NCI-H2227 treated with DMSO at 0.1 percent for 48 hours (cell line): ENCODE measurements around the gene TPRG1.

Experiments used
- DNase-seq: peaks from one replicate; lab custom pipeline; 2025; lab: John Stamatoyannopoulos, UW

The TPRG1 gene

GRCh38 chr3:189232790-189233189 lies 61.0 kb downstream of the TPRG1 start:
- DNase-seq = no peak

DNA sequence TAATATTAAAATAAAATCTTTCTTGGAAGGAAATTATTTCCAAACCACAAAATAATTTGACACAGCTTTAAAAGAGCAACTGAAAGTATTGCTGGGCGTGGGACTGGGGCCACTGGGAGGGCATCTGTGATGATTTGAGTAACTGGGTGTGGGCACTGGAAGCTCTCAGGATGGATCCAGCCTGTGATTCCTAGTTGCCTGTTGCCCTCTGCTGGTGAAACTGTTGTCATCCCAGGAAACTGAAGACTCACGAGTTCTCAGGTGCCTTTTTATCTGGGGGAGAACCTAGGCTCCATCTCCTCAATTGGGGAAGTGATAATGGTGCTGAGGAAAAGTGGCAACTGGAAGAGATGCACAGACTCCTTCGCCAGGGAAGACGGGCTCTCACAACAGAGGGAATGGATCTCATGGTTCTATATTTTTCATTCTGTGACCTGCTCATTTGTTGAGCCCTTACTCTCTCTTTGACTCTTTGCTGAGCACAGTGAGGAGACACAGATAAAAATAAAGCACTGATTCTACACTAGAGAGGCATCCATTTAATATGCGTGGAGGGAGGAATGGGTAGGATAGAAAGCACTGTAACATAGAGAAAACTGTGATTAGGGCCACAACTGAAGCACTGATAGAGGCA lies 61.6 kb downstream of the TPRG1 start:
- peak; percentile 35 for DNase-seq

- no peak for DNase-seq
Measured at GRCh38 chr3:189235214-189235613, 63.4 kb downstream of the TPRG1 start.

DNA sequence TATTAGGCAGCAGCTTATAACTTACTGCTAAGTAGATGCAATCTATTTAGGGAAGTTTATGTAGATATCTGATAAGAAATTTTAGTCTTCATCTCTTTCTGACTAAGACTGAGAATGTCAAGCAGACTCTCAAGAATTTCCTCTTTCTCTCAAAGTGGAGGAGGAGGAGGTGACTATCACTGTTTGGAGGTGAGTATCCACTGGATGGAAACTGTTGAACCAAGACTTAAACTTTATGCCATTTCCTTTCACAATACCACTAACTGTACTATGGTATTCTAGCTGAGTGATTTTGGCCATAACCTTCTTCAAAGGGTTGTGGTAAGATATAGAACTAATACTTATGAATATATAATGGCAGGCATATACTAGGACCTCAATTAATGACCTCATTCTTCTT lies 64.6 kb downstream of the TPRG1 start:
- no peak for DNase-seq

GRCh38 chr3:189237526-189237925 lies 65.8 kb downstream of the TPRG1 start:
- DNase-seq = no peak

DNA sequence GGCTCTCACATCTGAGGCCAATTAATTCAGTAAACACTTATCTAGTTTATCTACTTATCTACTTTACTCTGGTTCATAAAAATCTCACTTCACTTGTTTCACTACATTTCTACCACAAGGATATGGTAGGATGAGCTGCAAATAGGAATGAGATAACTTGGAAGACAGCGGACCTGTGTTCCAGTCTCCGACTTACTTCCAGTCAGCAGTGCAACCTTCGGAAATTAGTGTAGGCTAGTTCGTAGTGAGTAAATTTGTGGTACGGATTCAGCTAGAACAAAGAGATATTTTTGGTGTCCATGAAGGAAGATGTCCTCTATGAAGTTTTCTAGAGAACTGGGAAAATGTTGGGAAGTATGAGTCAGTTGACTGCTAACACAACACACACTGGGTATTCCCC lies 66.3 kb downstream of the TPRG1 start:
- DNase-seq = no peak

- DNase-seq = no peak
Measured at GRCh38 chr3:189239616-189240015, 67.8 kb downstream of the TPRG1 start.

GRCh38 chr3:189249987-189250386 lies 78.2 kb downstream of the TPRG1 start:
- DNase-seq = no peak

DNA sequence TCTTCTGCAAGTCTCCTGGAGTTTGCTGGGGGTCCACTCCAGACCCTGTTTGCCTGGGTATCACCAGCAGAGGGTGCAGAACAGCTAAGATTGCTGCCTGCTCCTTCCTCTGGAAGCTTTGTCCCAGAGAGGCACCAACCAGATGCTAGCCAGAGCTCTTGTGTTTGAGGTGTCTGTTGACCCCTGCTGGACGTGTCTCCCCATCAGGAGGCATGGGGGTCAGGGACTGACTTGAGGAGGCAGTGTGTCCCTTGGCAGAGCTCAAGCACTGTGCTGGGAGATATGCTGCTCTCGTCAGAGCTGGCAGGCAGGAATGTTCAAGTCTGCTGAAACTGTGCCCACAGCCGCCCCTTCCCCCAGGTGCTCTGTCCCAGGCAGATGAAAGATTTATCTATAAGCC lies 86.5 kb downstream of the TPRG1 start:
- DNase-seq = no peak

DNA sequence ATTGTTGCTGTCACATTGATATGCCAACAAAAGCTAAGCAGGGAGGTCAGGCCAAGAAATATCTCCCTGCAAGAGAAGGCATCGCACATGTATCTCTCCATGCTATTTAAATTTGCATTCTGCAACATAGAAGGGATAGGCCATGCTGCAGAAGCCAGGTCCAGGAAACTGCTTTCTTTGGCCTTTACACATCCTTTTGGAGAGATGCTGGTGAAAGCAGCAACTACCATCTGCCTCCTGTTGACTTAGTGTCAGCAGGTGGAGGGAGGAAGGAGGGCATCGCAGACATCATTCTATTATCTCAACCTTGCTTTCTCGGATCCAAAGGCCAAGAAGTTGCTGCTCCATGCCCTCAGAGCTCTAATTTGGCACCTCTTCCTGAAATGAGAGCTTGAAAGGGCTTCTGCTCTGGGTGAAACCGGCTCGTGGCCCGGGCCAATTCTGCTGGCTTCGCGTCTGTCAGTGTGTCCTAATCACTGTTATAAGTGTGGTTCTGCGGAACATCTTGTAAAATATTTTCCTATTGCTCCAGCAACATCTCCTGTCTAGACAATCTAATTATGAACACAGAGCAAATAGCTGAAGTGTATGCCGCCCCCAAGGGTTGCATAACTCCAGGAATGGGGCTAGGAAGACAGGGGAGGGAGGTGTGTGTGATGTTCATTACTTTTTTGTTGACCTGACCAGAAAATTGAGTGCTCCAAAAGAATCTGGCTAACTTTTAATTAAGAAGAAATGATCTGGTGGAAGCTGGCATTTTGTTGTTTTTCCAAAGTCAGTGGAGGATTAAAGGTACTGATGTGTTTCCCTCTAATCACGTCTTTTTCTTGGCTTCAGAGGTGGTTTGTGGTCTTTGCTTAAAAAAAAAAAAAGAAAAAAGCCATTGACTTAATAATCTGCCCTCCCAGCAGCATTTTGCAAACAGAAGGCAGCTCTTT lies 89.1 kb downstream of the TPRG1 start:
- no peak for DNase-seq

DNA sequence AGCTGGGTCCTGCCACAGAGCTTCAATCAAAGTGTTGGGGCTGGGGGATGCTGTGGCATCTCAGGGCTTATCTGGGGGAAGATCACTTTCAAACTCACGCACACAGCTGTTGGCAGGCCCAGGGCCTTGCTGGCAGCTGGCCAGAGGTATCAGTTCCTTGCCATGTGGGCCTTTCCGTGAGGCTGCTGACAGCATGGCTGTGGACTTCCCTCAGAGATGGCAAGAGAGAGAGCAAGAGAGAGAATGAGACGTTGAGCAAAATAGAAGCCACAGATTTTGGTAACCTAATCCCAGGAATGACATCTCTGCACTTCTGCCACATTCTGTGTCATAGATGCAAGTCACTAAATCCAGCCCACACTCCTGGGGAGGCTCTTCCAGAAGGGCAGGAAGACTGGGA lies 91.0 kb downstream of the TPRG1 start:
- no peak for DNase-seq

DNA sequence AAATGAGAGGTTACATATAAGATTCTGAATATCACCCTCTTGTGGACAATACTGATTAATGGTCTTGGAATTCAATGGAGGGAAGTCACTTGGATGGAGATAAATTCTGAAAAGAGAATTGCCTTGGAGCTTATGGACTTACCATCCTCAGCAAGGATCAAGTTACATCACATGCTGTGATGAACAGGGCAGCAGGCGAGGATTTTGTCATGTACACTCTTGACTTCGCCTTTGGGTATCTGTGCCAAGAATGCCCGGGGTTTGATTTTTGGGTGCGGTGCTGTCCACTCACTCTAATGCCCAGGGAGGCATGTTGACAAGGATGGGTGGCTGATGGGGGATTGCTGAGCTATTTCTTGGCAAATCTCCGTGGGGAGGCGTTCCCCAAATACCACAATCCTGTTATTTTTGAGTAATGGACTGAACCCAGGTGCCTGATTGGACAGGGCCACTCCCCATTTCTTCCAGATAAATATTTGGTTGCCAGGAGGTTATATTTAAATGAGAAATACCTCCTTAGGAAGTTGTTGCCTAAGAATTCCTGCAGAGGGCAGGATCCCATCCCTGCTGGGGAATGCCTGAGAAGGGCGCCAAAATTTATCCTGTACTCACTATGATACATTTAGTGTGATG lies 96.3 kb downstream of the TPRG1 start:
- DNase-seq = no peak

DNA sequence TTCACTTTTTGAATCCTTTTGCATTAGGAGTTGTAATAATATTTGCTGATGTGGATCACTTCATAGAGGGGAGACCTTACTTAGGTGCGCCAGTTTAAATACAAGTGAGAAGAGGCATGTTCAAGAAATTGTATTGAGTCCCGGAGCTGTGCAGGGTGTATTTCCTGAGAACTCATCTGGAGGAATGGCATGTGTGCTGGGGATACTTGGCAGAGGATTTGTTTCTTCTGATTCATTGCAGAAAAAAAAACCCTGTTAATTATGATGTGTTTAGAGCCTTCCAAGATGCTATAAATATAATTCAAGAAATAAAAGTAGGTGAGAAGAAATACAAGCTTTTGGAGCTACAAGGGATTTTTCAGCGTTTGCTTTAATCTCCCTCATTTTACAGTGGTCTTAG lies 97.6 kb downstream of the TPRG1 start:
- no peak for DNase-seq

DNA sequence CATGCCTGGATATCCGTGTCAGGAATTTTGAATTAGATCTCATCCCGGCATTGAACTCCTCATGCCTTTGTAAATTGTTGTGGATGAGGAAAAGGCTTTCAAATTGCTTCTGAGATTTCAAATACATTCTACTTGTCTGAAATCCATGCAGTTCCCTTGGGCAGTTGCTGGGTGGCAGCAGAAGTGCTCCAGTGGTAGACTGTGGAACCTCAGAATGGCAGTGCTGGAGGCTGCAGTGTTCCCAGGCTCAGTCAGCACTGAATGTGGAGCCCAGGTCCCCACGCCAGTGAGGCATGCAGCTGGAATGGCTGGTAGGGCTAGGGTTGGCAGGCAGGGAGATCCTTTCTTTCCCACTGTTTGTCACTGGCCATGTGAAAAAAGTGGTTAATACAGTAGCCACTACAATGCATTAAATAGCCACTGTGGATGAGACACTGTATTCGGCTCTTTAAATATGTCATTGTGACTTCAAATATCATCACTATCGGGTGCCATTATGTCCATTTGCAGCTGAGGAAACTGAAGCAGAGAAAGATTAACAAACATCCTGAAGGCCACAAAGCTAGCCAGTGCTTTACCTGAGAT lies 98.6 kb downstream of the TPRG1 start:
- DNase-seq = no peak

- no peak for DNase-seq
Measured at GRCh38 chr3:189272500-189273119, 100.8 kb downstream of the TPRG1 start.

DNA sequence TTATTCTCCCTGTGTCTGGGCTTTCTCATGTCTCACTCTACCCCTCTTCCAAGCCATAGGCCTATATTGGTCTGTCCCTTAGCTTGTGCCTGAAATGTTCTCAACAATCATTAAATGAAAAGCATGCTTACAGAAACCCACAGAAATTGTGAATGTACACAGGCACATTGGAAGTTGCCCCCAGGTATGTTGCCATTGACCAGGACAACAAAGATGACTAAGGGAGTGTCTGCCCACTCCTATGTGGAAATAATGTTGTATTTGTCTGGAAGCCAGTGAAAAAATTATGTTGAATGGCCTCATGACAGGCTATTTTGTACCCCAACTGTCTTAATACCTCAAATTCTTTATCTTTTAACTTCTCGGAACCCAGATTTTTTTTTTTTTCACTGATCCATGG lies 102.0 kb downstream of the TPRG1 start:
- no peak for DNase-seq

DNA sequence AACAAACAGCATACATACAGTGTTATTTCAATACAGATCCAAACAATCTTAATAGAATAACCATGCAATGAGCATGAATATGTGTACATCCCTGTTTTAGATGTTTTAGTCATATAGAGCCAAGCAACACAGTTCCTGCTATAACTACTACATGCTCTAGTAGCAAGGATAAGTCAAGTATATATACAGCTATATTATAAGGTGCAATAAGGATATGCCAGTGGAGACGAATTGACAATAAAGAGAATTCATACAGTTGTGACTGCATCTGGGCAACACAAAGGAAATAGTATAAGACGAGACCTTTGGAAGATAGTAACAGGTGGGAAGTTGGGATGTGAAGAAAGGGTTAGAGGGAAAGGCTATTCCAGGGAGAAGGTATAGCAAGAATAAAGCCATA lies 103.4 kb downstream of the TPRG1 start:
- DNase-seq = no peak

DNA sequence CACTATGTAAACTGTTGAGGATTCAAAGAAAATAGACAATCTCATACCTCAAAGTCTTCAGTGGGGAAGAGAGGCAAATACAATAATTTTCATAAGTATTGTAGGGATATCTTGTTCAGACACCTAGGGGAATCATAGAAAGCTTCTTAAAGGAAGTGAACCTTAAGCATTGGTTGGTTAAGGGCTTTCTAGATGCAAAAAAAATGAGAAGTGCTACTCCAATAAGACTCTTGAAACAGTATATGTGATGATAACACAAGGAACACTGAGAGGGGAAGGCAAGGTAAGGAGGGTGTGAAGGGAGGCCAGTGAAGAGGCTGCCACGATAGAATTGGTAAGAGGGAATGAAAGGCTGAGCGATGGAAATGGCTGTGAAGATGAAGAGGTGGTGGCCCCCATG lies 104.1 kb downstream of the TPRG1 start:
- no peak for DNase-seq

GRCh38 chr3:189276444-189277219 lies 104.9 kb downstream of the TPRG1 start:
- DNase-seq = no peak

- DNase-seq = no peak
Measured at GRCh38 chr3:189277711-189278110, 105.9 kb downstream of the TPRG1 start.

- no peak for DNase-seq
Measured at GRCh38 chr3:189278221-189278620, 106.5 kb downstream of the TPRG1 start.
